Thymus (tissue), 11 donors: ENCODE measurements around the gene PCBP3. TPM values are rescaled to one million over a fixed set of nuclear protein-coding genes. Genes with fewer than 3 reads are reported as not detected.

Experiments used
- DNase-seq, 9 donors: peaks; one replicate each; pipeline ENCODE4 v3.0.0-alpha.2; 2013; ENCODE audit warnings: low spot score in 9 of 9, low read depth in 6 of 9, missing footprints in 1 of 9
- H3K27ac ChIP-seq, 2 donors: one replicate each; pipeline ENCODE4 v1.5.1; 2013; ENCODE audit warnings: control low read depth in 1 of 2, low read depth in 1 of 2, low read length in 1 of 2, mild to moderate bottlenecking in 1 of 2, moderate library complexity in 1 of 2
- H3K27me3 ChIP-seq, 2 donors: one replicate each; pipeline ENCODE4 v1.5.1; 2013; ENCODE audit warnings: low read length in 1 of 2; ENCODE audit not compliant: control insufficient read depth in 2 of 2, insufficient read depth in 1 of 2
- H3K36me3 ChIP-seq, 2 donors: one replicate each; pipeline ENCODE4 v1.5.1; 2013; ENCODE audit warnings: low read length in 1 of 2, mild to moderate bottlenecking in 1 of 2, moderate library complexity in 1 of 2; ENCODE audit not compliant: control insufficient read depth in 2 of 2, insufficient read depth in 2 of 2
- H3K4me1 ChIP-seq, 2 donors: one replicate each; pipeline ENCODE4 v1.5.1; 2013; ENCODE audit warnings: low read length in 2 of 2; ENCODE audit not compliant: control insufficient read depth in 2 of 2, insufficient read depth in 2 of 2
- H3K4me3 ChIP-seq, 2 donors: one replicate each; pipeline ENCODE4 v1.5.1; 2013; ENCODE audit warnings: low read length in 2 of 2, control low read depth in 1 of 2, mild to moderate bottlenecking in 1 of 2
- H3K9me3 ChIP-seq, 2 donors: one replicate each; pipeline ENCODE4 v1.5.1; 2013; ENCODE audit warnings: low read length in 1 of 2, mild to moderate bottlenecking in 1 of 2; ENCODE audit not compliant: control insufficient read depth in 2 of 2, insufficient read depth in 1 of 2
- WGBS: extraction: QIAGEN DNeasy Blood & Tissue Kit; methylation state at CpG from one replicate; pipeline ENCODE4 v1.1.7; 2013; 5-methylcytosine and 5-hydroxymethylcytosine counted together
- polyA plus RNA-seq: library from polyadenylated mRNA; stranded (reverse); fragments of 200-250 nt; gene quantifications from one replicate; pipeline ENCODE4 v1.2.3, GENCODE V29; 2013
- total RNA-seq: library from RNA; stranded (reverse); fragments of 120-200 nt; gene quantifications from one replicate; pipeline ENCODE4 v1.2.4, GENCODE V29; 2013
- donor health status: healthy.

The PCBP3 gene
- total and polyA plus RNA-seq, 2 donors: 12.8 to 44.9 TPM

- Histone ChIP-seq H3K4me3 (no peak overlapping the region), H3K9me3 (peaks cover 0 to 5% of the 10 kb centered on the region in 2 donors), H3K4me1 (peaks cover 0 to 6% of the 10 kb centered on the region in 2 donors), H3K36me3 (peaks cover 10 to 48% of the 10 kb centered on the region in 2 donors), H3K27ac (no peak overlapping the region), H3K27me3 (no peaks in the 10 kb centered on the region)
- no peak for DNase-seq
- 92% methylated on average over 21 of the region's 21 CpGs for WGBS
Measured at GRCh38 chr21:45859041-45859761, 215.7 kb downstream of the PCBP3 start.

- Histone ChIP-seq H3K4me1 (peaks cover 0 to 3% of the 10 kb centered on the region in 2 donors), H3K36me3 (peaks cover 10 to 45% of the 10 kb centered on the region in 2 donors), H3K27ac (no peak overlapping the region), H3K4me3 (no peak overlapping the region), H3K9me3 (peaks cover 0 to 5% of the 10 kb centered on the region in 2 donors), H3K27me3 (no peaks in the 10 kb centered on the region)
- DNase-seq: no peak
- 87% methylated on average over 12 of the region's 12 CpGs for WGBS
Measured at GRCh38 chr21:45859762-45860357, 216.3 kb downstream of the PCBP3 start.

GRCh38 chr21:45860493-45861155 lies 217.1 kb downstream of the PCBP3 start:
- peaks cover 0 to 5% of the 10 kb centered on the region in 2 donors for H3K9me3 ChIP-seq
- WGBS: 97% methylated on average over 26 of the region's 26 CpGs
- no peak overlapping the region for H3K4me3 ChIP-seq
- no peak for DNase-seq
- no peaks in the 10 kb centered on the region for H3K4me1 ChIP-seq
- H3K27me3 ChIP-seq: no peaks in the 10 kb centered on the region
- no peak overlapping the region for H3K27ac ChIP-seq
- peaks cover 10 to 45% of the 10 kb centered on the region in 2 donors for H3K36me3 ChIP-seq

- Histone ChIP-seq H3K27me3 (no peaks in the 10 kb centered on the region), H3K36me3 (peaks cover 6 to 48% of the 10 kb centered on the region in 2 donors), H3K4me3 (no peak overlapping the region), H3K4me1 (no peaks in the 10 kb centered on the region), H3K27ac (no peak overlapping the region), H3K9me3 (peaks cover 0 to 5% of the 10 kb centered on the region in 2 donors)
- no peak for DNase-seq
- 95% methylated on average over 14 of the region's 14 CpGs for WGBS
Measured at GRCh38 chr21:45861156-45861870, 217.8 kb downstream of the PCBP3 start.

GRCh38 chr21:45862543-45863207 lies 219.2 kb downstream of the PCBP3 start:
- Histone ChIP-seq H3K27ac (no peak overlapping the region), H3K4me3 (no peak overlapping the region), H3K27me3 (no peaks in the 10 kb centered on the region), H3K4me1 (peaks cover 0 to 2% of the 10 kb centered on the region in 2 donors), H3K36me3 (peaks cover 6 to 46% of the 10 kb centered on the region in 2 donors), H3K9me3 (peaks cover 0 to 5% of the 10 kb centered on the region in 2 donors)
- 90% methylated on average over 9 of the region's 9 CpGs for WGBS
- no peak for DNase-seq

GRCh38 chr21:45863267-45863666 lies 219.7 kb downstream of the PCBP3 start:
- Histone ChIP-seq H3K9me3 (peaks cover 0 to 5% of the 10 kb centered on the region in 2 donors), H3K27me3 (no peaks in the 10 kb centered on the region), H3K36me3 (peaks cover 6 to 42% of the 10 kb centered on the region in 2 donors), H3K27ac (no peak overlapping the region), H3K4me3 (no peak overlapping the region), H3K4me1 (peaks cover 0 to 2% of the 10 kb centered on the region in 2 donors)
- WGBS: 98% methylated on average over 18 of the region's 18 CpGs
- DNase-seq: no peak

- H3K4me3 ChIP-seq: no peak overlapping the region
- H3K27me3 ChIP-seq: no peaks in the 10 kb centered on the region
- peaks cover 0 to 5% of the 10 kb centered on the region in 2 donors for H3K9me3 ChIP-seq
- no peak for DNase-seq
- peaks cover 4 to 41% of the 10 kb centered on the region in 2 donors for H3K36me3 ChIP-seq
- peaks cover 0 to 2% of the 10 kb centered on the region in 2 donors for H3K4me1 ChIP-seq
- 94% methylated on average over 19 of the region's 19 CpGs for WGBS
- H3K27ac ChIP-seq: no peak overlapping the region
Measured at GRCh38 chr21:45863751-45864150, 220.2 kb downstream of the PCBP3 start.

- Histone ChIP-seq H3K36me3 (peaks cover 4 to 34% of the 10 kb centered on the region in 2 donors), H3K27ac (no peak overlapping the region), H3K9me3 (peaks cover 0 to 5% of the 10 kb centered on the region in 2 donors), H3K4me3 (no peak overlapping the region), H3K4me1 (peaks cover 0 to 2% of the 10 kb centered on the region in 2 donors), H3K27me3 (no peaks in the 10 kb centered on the region)
- WGBS: 92% methylated on average over 5 of the region's 5 CpGs
- no peak for DNase-seq
Measured at GRCh38 chr21:45864436-45864835, 220.9 kb downstream of the PCBP3 start.
